ENCODE data around the gene CEP83.

DNA sequence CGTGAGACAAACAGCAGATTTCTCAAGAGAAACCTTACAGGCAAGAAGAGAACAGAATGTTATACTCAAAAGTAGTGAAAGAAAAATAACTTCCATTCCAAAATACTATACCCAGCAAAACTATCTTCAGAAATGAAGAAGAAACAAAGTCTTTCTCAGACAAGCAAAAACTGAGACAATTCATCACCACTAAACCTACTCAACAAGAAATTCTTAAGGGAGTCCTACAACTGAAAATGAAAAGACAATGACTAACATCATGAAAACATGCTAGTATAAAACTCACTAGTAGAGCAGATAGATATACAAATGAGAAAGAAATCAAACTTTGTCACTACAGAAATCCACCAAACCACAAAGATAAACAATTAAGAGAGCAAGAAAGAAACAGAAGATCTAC, 106.5 kb downstream of the CEP83 start:
- TF ChIP-seq, protein P1, sequence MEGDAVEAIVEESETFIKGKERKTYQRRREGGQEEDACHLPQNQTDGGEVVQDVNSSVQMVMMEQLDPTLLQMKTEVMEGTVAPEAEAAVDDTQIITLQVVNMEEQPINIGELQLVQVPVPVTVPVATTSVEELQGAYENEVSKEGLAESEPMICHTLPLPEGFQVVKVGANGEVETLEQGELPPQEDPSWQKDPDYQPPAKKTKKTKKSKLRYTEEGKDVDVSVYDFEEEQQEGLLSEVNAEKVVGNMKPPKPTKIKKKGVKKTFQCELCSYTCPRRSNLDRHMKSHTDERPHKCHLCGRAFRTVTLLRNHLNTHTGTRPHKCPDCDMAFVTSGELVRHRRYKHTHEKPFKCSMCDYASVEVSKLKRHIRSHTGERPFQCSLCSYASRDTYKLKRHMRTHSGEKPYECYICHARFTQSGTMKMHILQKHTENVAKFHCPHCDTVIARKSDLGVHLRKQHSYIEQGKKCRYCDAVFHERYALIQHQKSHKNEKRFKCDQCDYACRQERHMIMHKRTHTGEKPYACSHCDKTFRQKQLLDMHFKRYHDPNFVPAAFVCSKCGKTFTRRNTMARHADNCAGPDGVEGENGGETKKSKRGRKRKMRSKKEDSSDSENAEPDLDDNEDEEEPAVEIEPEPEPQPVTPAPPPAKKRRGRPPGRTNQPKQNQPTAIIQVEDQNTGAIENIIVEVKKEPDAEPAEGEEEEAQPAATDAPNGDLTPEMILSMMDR (conservative IDR thresholded peaks at IDR 0.05; ENCODE audit: low read depth in 2 of 2), result no peak
- TF ChIP-seq EZH2 (IDR thresholded peaks at IDR 0.05; ENCODE audit: low read depth, unreplicated experiment), result no peak
- TF ChIP-seq, protein P2, sequence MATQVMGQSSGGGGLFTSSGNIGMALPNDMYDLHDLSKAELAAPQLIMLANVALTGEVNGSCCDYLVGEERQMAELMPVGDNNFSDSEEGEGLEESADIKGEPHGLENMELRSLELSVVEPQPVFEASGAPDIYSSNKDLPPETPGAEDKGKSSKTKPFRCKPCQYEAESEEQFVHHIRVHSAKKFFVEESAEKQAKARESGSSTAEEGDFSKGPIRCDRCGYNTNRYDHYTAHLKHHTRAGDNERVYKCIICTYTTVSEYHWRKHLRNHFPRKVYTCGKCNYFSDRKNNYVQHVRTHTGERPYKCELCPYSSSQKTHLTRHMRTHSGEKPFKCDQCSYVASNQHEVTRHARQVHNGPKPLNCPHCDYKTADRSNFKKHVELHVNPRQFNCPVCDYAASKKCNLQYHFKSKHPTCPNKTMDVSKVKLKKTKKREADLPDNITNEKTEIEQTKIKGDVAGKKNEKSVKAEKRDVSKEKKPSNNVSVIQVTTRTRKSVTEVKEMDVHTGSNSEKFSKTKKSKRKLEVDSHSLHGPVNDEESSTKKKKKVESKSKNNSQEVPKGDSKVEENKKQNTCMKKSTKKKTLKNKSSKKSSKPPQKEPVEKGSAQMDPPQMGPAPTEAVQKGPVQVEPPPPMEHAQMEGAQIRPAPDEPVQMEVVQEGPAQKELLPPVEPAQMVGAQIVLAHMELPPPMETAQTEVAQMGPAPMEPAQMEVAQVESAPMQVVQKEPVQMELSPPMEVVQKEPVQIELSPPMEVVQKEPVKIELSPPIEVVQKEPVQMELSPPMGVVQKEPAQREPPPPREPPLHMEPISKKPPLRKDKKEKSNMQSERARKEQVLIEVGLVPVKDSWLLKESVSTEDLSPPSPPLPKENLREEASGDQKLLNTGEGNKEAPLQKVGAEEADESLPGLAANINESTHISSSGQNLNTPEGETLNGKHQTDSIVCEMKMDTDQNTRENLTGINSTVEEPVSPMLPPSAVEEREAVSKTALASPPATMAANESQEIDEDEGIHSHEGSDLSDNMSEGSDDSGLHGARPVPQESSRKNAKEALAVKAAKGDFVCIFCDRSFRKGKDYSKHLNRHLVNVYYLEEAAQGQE (IDR thresholded peaks at IDR 0.05; ENCODE audit: unreplicated experiment), result no peak

Data from GM23338 (cell line).